ENCODE data around the gene LATS2.
"Not testable (repeated sequence)": the region's sequence is repeated elsewhere in the genome, so short reads cannot be mapped to it uniquely, and the experiment has no call there.

LATS2 gene

GRCh38 chr13:20953245-20953931 lies 108.0 kb downstream of the LATS2 start:
- no peak for DNase-seq

GRCh38 chr13:20952838-20953237 lies 108.5 kb downstream of the LATS2 start:
- no peak for DNase-seq

- not testable (repeated sequence) for DNase-seq
Measured at GRCh38 chr13:20948001-20948400, 113.4 kb downstream of the LATS2 start.

GRCh38 chr13:20945952-20946383 lies 115.4 kb downstream of the LATS2 start:
- peak; percentile 74 for DNase-seq

- DNase-seq = no peak
Measured at GRCh38 chr13:20942938-20943559, 118.3 kb downstream of the LATS2 start.

- DNase-seq = not testable (repeated sequence)
Measured at GRCh38 chr13:20940511-20940910, 120.9 kb downstream of the LATS2 start.

- no peak for DNase-seq
Measured at GRCh38 chr13:20940083-20940482, 121.3 kb downstream of the LATS2 start.

- DNase-seq = no peak
Measured at GRCh38 chr13:20939662-20940061, 121.7 kb downstream of the LATS2 start.

GRCh38 chr13:20938302-20938701 lies 123.1 kb downstream of the LATS2 start:
- no peak for DNase-seq

- DNase-seq = peak; percentile 39
Measured at GRCh38 chr13:20927596-20928257, 133.7 kb downstream of the LATS2 start.

GRCh38 chr13:20925395-20925790 lies 136.0 kb downstream of the LATS2 start:
- DNase-seq = not testable (repeated sequence)

GRCh38 chr13:20924758-20925394 lies 136.5 kb downstream of the LATS2 start:
- peak; percentile 64 for DNase-seq

GRCh38 chr13:20923272-20923671 lies 138.1 kb downstream of the LATS2 start:
- no peak for DNase-seq

All from MV-4-11 (cell line).